ENCODE data around the gene GPC5. TPM values are rescaled to one million over a fixed set of nuclear protein-coding genes. Genes with fewer than 3 reads are reported as not detected.
"Not testable (repeated sequence)": the region's sequence is repeated elsewhere in the genome, so short reads cannot be mapped to it uniquely, and the experiment has no call there.

GPC5 gene
- polyA plus RNA-seq, 2 of the 4 experiments (the other 2 are of a cell fraction), result not detected

- POLR2A ChIA-PET, result no interaction called here
- FAIRE-seq, result no peak
- H3K4me3 ChIP-seq, result no peak overlapping the region
- no peak overlapping the region for H3K4me2 ChIP-seq
- no peak for ATAC-seq
- CTCF ChIA-PET, result no interaction called here
- 0% methylated on average over 2 of the region's 2 CpGs for WGBS (ENCODE audit: missing lambda C conversion rate)
- H3K4me1 ChIP-seq, result no peaks in the 10 kb centered on the region
- no peak for DNase-seq (ENCODE audit: low read depth in 1 of 2, low spot score in 1 of 2)
- no peak for TF ChIP-seq TFCP2L1 (CRISPR knock-in tag; IDR thresholded peaks at IDR 0.05)
- no peak for TF ChIP-seq MAFK (IDR thresholded peaks at IDR 0.05; ENCODE audit: partially characterized antibody)
- TF ChIP-seq RFX5 (IDR thresholded peaks at IDR 0.05), result no peak
- no peak for TF ChIP-seq MYC (IDR thresholded peaks at IDR 0.05; ENCODE audit: borderline replicate concordance, low read length)
- TF ChIP-seq E2F6 (IDR thresholded peaks at IDR 0.05; ENCODE audit: borderline replicate concordance, low read depth), result no peak
- no peak overlapping the region for H3K27ac ChIP-seq
- H3K9me3 ChIP-seq, result no peaks in the 10 kb centered on the region
These were observed 269.1 kb downstream of the GPC5 start for GRCh38 chr13:91667486-91667885.

- no peak for FAIRE-seq
- Histone ChIP-seq H3K4me1 (no peaks in the 10 kb centered on the region), H3K4me3 (no peak overlapping the region), H3K27ac (no peak overlapping the region), H3K9me3 (no peaks in the 10 kb centered on the region), H3K4me2 (no peak overlapping the region)
- CTCF ChIA-PET, result no interaction called here
- TF ChIP-seq PHF8 (IDR thresholded peaks at IDR 0.05; ENCODE audit: borderline replicate concordance, low read depth), result no peak
- no peak for ATAC-seq
- WGBS (ENCODE audit: missing lambda C conversion rate), result 0% methylated on average over 5 of the region's 5 CpGs
- DNase-seq (ENCODE audit: low read depth in 1 of 2, low spot score in 1 of 2), result no peak
- POLR2A ChIA-PET, result no interaction called here
These were observed 270.6 kb downstream of the GPC5 start for GRCh38 chr13:91668866-91669495.

GRCh38 chr13:91674347-91674746, 275.9 kb downstream of the GPC5 start:
- H3K4me2 ChIP-seq; H3K27ac ChIP-seq; POLR2A ChIA-PET; H3K4me1 ChIP-seq; CTCF ChIA-PET; H3K4me3 ChIP-seq; ATAC-seq; H3K9me3 ChIP-seq; FAIRE-seq; DNase-seq (ENCODE audit: low read depth in 1 of 2, low spot score in 1 of 2): not testable (repeated sequence)
- 92% methylated on average over 15 of the region's 15 CpGs for WGBS (ENCODE audit: missing lambda C conversion rate)

- no peak for DNase-seq (ENCODE audit: low read depth in 1 of 2, low spot score in 1 of 2)
- no peak for ATAC-seq
- TF ChIP-seq NFE2L2 (conservative IDR thresholded peaks at IDR 0.05; ENCODE audit: low read length) (no peak), MAFK (IDR thresholded peaks at IDR 0.05; ENCODE audit: partially characterized antibody) (peak; percentile 66)
- FAIRE-seq, result no peak
- Histone ChIP-seq H3K9me3 (no peaks in the 10 kb centered on the region), H3K4me2 (no peak overlapping the region), H3K4me3 (no peak overlapping the region), H3K4me1 (no peaks in the 10 kb centered on the region), H3K27ac (no peak overlapping the region)
- ChIA-PET CTCF (no interaction called here), POLR2A (no interaction called here)
- 2% methylated on average over 3 of the region's 3 CpGs for WGBS (ENCODE audit: missing lambda C conversion rate)
These were observed 286.3 kb downstream of the GPC5 start for GRCh38 chr13:91684746-91685145.

GRCh38 chr13:91690944-91691343, 292.5 kb downstream of the GPC5 start:
- ChIA-PET CTCF (no interaction called here), POLR2A (no interaction called here)
- H3K9me3 ChIP-seq, result no peaks in the 10 kb centered on the region
- 37% methylated on average over 6 of the region's 6 CpGs for WGBS (ENCODE audit: missing lambda C conversion rate)
- H3K4me3 ChIP-seq, result no peak overlapping the region
- no peak overlapping the region for H3K4me2 ChIP-seq
- no peaks in the 10 kb centered on the region for H3K4me1 ChIP-seq
- DNase-seq (ENCODE audit: low read depth in 1 of 2, low spot score in 1 of 2) (no peak), ATAC-seq (no peak), FAIRE-seq (no peak)
- no peak for TF ChIP-seq ELK1 (IDR thresholded peaks at IDR 0.05; ENCODE audit: low read depth, low read length)
- no peak for TF ChIP-seq EP300 (IDR thresholded peaks at IDR 0.05)
- no peak for TF ChIP-seq REST (IDR thresholded peaks at IDR 0.05)
- no peak overlapping the region for H3K27ac ChIP-seq

Measured in A549 (cell line).